SK-N-SH treated with all-trans-retinoic acid at 6 μM for 48 hours (cell line): Measurements from ENCODE around the gene KLHL40.

Experiments used
- CSRNP3 ChIP-seq: fragments of 250-450 bp; sonication (Bioruptor Pico); IDR thresholded peaks from 2 replicates; pipeline ENCODE4 v1.5.1; 2021; ENCODE audit warnings: mild to moderate bottlenecking, moderate library complexity
- GLIS3 ChIP-seq: fragments of 250-450 bp; sonication (Bioruptor Pico); IDR thresholded peaks from 2 replicates; pipeline ENCODE4 v1.5.0; 2020; ENCODE audit warnings: mild to moderate bottlenecking, moderate library complexity
- OSR1 ChIP-seq: fragments of 250-450 bp; sonication (Bioruptor Pico); IDR thresholded peaks from 2 replicates; pipeline ENCODE4 v1.8.0; 2022; ENCODE audit warnings: moderate library complexity, mild to moderate bottlenecking, inconsistent platforms
- POU6F1 ChIP-seq: fragments of 250-450 bp; sonication (Bioruptor Pico); IDR thresholded peaks from 2 replicates; pipeline ENCODE4 v1.8.0; 2021; ENCODE audit warnings: low read depth, mild to moderate bottlenecking, moderate library complexity, borderline replicate concordance
- PPARA ChIP-seq: fragments of 250-450 bp; sonication (Bioruptor Pico); IDR thresholded peaks from 2 replicates; pipeline ENCODE4 v1.5.0; 2020; ENCODE audit warnings: mild to moderate bottlenecking, borderline replicate concordance
- ZNF565 ChIP-seq: fragments of 450-650 bp; formaldehyde crosslinking; conservative IDR thresholded peaks from 2 replicates; pipeline ENCODE4 v1.5.0; 2020; ENCODE audit warnings: low read depth, mild to moderate bottlenecking, moderate library complexity
- ZNF8 ChIP-seq: fragments of 450-650 bp; formaldehyde crosslinking; IDR thresholded peaks from 2 replicates; pipeline ENCODE4 v1.5.0; 2020; ENCODE audit warnings: mild to moderate bottlenecking, moderate library complexity

- no peak for TF ChIP-seq PPARA (CRISPR knock-in tag)
- TF ChIP-seq GLIS3 (CRISPR knock-in tag): no peak
- TF ChIP-seq OSR1 (CRISPR knock-in tag): no peak
- no peak for TF ChIP-seq ZNF8 (CRISPR knock-in tag)
- TF ChIP-seq CSRNP3: no peak
- TF ChIP-seq ZNF565 (CRISPR knock-in tag): no peak
- TF ChIP-seq POU6F1: no peak
Observed at GRCh38 chr3:42649783-42650182, 35.6 kb upstream of the KLHL40 start.
